ENCODE measurements around the gene CMTM3. TPM values are rescaled to one million over a fixed set of nuclear protein-coding genes. Genes with fewer than 3 reads are reported as not detected.

CMTM3 gene
- total RNA-seq, 1 experiment from 2014 or later, result 19.1 TPM

DNA sequence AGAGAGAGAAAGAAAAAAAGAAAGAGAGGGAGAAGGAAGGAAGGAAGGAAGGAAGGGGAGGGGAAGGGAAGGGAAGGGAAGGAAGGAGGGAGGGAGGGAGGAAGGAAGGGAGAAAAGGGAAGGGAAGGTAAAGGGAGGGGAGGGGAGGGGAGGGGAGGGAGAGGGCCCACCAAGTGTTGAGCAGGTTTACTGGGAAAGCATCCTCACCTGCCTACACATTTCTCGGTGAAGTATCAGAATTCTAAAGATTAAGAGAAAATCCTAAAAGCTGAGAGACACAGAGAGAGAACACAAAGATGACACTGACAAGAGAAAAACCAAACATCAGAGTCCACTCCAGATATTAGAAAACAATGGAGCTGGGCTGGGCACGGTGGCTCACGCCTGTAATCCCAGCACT lies 12.3 kb upstream of the CMTM3 start (continued):
- TF ChIP-seq, protein P1, sequence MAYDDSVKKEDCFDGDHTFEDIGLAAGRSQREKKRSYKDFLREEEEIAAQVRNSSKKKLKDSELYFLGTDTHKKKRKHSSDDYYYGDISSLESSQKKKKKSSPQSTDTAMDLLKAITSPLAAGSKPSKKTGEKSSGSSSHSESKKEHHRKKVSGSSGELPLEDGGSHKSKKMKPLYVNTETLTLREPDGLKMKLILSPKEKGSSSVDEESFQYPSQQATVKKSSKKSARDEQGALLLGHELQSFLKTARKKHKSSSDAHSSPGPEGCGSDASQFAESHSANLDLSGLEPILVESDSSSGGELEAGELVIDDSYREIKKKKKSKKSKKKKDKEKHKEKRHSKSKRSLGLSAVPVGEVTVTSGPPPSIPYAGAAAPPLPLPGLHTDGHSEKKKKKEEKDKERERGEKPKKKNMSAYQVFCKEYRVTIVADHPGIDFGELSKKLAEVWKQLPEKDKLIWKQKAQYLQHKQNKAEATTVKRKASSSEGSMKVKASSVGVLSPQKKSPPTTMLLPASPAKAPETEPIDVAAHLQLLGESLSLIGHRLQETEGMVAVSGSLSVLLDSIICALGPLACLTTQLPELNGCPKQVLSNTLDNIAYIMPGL (CRISPR knock-in tag; IDR thresholded peaks at IDR 0.05), result no peak

DNA sequence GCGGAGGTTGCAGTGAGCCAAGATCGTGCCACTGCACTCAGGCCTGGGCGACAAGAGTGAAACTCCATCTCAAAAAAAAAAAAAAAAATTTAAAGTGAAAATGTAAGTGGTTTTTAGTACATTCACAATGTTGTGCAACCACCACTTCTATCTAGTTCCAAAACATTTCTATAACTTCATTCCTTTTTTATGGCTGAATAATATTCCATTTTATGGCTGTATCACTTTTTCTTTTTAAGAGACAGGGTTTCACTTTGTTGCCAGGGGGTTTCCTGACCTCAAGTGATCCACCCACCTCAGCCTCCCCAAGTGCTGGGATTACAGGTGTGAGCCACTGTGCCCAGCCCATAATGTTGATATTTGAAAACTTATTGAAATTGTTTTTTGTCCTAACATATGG lies 11.7 kb upstream of the CMTM3 start:
- POLR2A ChIA-PET, result no interaction called here

More for the DNA sequence above, 11.7 kb upstream of the CMTM3 start:
- Mint-ChIP-seq H3K9me3 (no peaks in the 10 kb centered on the region), H3K4me3 (no peak overlapping the region), H3K4me1 (peaks cover 7% of the 10 kb centered on the region), H3K27ac (no peak overlapping the region), H3K36me3 (no peaks in the 10 kb centered on the region), H3K27me3 (ENCODE audit: low read depth) (no peaks in the 10 kb centered on the region)
- TF ChIP-seq MXD4 (CRISPR knock-in tag; IDR thresholded peaks at IDR 0.05; ENCODE audit: borderline replicate concordance) (no peak), PRRX2 (CRISPR knock-in tag; IDR thresholded peaks at IDR 0.05) (no peak), ZNF138 (CRISPR knock-in tag; conservative IDR thresholded peaks at IDR 0.05) (no peak), NFATC4 (CRISPR knock-in tag; IDR thresholded peaks at IDR 0.05) (no peak), OVOL2 (CRISPR knock-in tag; IDR thresholded peaks at IDR 0.05; ENCODE audit: borderline replicate concordance) (no peak), EMX1 (CRISPR knock-in tag; IDR thresholded peaks at IDR 0.05) (no peak), CREM (CRISPR knock-in tag; IDR thresholded peaks at IDR 0.05) (no peak)
- TF ChIP-seq, protein P2, sequence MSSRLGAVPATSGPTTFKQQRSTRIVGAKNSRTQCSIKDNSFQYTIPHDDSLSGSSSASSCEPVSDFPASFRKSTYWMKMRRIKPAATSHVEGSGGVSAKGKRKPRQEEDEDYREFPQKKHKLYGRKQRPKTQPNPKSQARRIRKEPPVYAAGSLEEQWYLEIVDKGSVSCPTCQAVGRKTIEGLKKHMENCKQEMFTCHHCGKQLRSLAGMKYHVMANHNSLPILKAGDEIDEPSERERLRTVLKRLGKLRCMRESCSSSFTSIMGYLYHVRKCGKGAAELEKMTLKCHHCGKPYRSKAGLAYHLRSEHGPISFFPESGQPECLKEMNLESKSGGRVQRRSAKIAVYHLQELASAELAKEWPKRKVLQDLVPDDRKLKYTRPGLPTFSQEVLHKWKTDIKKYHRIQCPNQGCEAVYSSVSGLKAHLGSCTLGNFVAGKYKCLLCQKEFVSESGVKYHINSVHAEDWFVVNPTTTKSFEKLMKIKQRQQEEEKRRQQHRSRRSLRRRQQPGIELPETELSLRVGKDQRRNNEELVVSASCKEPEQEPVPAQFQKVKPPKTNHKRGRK (CRISPR knock-in tag; IDR thresholded peaks at IDR 0.05; ENCODE audit: borderline replicate concordance), result no peak
- TF ChIP-seq, protein P3, sequence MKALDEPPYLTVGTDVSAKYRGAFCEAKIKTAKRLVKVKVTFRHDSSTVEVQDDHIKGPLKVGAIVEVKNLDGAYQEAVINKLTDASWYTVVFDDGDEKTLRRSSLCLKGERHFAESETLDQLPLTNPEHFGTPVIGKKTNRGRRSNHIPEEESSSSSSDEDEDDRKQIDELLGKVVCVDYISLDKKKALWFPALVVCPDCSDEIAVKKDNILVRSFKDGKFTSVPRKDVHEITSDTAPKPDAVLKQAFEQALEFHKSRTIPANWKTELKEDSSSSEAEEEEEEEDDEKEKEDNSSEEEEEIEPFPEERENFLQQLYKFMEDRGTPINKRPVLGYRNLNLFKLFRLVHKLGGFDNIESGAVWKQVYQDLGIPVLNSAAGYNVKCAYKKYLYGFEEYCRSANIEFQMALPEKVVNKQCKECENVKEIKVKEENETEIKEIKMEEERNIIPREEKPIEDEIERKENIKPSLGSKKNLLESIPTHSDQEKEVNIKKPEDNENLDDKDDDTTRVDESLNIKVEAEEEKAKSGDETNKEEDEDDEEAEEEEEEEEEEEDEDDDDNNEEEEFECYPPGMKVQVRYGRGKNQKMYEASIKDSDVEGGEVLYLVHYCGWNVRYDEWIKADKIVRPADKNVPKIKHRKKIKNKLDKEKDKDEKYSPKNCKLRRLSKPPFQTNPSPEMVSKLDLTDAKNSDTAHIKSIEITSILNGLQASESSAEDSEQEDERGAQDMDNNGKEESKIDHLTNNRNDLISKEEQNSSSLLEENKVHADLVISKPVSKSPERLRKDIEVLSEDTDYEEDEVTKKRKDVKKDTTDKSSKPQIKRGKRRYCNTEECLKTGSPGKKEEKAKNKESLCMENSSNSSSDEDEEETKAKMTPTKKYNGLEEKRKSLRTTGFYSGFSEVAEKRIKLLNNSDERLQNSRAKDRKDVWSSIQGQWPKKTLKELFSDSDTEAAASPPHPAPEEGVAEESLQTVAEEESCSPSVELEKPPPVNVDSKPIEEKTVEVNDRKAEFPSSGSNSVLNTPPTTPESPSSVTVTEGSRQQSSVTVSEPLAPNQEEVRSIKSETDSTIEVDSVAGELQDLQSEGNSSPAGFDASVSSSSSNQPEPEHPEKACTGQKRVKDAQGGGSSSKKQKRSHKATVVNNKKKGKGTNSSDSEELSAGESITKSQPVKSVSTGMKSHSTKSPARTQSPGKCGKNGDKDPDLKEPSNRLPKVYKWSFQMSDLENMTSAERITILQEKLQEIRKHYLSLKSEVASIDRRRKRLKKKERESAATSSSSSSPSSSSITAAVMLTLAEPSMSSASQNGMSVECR (CRISPR knock-in tag; IDR thresholded peaks at IDR 0.05; ENCODE audit: borderline replicate concordance), result no peak
- TF ChIP-seq, protein P4, sequence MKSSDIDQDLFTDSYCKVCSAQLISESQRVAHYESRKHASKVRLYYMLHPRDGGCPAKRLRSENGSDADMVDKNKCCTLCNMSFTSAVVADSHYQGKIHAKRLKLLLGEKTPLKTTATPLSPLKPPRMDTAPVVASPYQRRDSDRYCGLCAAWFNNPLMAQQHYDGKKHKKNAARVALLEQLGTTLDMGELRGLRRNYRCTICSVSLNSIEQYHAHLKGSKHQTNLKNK (CRISPR knock-in tag; IDR thresholded peaks at IDR 0.05), result no peak
- TF ChIP-seq, protein P5, sequence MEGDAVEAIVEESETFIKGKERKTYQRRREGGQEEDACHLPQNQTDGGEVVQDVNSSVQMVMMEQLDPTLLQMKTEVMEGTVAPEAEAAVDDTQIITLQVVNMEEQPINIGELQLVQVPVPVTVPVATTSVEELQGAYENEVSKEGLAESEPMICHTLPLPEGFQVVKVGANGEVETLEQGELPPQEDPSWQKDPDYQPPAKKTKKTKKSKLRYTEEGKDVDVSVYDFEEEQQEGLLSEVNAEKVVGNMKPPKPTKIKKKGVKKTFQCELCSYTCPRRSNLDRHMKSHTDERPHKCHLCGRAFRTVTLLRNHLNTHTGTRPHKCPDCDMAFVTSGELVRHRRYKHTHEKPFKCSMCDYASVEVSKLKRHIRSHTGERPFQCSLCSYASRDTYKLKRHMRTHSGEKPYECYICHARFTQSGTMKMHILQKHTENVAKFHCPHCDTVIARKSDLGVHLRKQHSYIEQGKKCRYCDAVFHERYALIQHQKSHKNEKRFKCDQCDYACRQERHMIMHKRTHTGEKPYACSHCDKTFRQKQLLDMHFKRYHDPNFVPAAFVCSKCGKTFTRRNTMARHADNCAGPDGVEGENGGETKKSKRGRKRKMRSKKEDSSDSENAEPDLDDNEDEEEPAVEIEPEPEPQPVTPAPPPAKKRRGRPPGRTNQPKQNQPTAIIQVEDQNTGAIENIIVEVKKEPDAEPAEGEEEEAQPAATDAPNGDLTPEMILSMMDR (IDR thresholded peaks at IDR 0.05), result no peak
- TF ChIP-seq, protein P6, sequence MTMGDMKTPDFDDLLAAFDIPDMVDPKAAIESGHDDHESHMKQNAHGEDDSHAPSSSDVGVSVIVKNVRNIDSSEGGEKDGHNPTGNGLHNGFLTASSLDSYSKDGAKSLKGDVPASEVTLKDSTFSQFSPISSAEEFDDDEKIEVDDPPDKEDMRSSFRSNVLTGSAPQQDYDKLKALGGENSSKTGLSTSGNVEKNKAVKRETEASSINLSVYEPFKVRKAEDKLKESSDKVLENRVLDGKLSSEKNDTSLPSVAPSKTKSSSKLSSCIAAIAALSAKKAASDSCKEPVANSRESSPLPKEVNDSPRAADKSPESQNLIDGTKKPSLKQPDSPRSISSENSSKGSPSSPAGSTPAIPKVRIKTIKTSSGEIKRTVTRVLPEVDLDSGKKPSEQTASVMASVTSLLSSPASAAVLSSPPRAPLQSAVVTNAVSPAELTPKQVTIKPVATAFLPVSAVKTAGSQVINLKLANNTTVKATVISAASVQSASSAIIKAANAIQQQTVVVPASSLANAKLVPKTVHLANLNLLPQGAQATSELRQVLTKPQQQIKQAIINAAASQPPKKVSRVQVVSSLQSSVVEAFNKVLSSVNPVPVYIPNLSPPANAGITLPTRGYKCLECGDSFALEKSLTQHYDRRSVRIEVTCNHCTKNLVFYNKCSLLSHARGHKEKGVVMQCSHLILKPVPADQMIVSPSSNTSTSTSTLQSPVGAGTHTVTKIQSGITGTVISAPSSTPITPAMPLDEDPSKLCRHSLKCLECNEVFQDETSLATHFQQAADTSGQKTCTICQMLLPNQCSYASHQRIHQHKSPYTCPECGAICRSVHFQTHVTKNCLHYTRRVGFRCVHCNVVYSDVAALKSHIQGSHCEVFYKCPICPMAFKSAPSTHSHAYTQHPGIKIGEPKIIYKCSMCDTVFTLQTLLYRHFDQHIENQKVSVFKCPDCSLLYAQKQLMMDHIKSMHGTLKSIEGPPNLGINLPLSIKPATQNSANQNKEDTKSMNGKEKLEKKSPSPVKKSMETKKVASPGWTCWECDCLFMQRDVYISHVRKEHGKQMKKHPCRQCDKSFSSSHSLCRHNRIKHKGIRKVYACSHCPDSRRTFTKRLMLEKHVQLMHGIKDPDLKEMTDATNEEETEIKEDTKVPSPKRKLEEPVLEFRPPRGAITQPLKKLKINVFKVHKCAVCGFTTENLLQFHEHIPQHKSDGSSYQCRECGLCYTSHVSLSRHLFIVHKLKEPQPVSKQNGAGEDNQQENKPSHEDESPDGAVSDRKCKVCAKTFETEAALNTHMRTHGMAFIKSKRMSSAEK (CRISPR knock-in tag; IDR thresholded peaks at IDR 0.05; ENCODE audit: borderline replicate concordance), result no peak
- DNase-seq (ENCODE audit: low spot score) (no peak), ATAC-seq (no peak)
- CTCF ChIA-PET, result no interaction called here
